KG1 (cell line): Measurements from ENCODE around the gene PDIA5.

Experiments
- DNase-seq: peaks from one replicate; lab custom pipeline; 2025; lab: John Stamatoyannopoulos, UW

Gene PDIA5

DNA sequence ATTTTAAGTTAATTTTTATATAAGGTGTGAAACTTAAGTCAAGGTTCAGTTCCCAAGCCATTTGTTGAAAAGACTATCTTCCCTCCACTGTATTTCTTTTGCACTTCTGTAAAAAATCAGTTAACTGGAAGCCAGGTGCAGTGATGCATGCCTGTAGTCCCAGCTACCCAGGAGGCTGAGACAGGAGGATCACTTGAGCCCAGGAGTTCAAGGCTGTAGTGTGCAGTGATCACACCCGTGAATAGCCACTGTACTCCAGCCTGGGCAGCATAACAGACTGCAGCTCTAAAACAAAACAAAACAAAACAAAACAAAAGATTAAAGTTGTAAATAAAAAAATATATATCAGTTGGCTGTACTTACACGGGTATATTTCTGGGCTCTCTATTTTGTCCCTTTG is 101.8 kb downstream of the PDIA5 start:
- no peak for DNase-seq

DNA sequence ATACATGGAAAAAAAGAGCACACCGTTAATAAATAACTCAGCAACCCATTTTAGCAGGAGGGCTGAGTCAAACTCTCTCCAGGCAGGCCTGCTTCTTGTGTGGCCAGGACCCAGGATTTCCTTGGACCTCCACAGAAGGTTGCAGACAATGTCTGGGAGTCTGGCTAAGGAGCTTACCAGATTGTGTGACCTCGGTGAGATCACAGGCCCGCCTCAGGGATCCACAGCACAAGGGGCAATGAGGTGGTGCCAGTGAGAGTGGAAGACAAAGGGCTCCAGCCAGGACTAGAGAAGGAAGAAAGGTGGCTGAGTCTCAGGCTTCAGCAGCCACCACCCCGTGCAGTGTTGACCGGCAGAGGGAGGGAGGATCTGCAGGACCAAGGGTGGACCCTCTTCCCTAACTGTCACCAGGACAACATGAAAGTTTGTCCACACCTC is 102.7 kb downstream of the PDIA5 start:
- DNase-seq, result no peak

DNA sequence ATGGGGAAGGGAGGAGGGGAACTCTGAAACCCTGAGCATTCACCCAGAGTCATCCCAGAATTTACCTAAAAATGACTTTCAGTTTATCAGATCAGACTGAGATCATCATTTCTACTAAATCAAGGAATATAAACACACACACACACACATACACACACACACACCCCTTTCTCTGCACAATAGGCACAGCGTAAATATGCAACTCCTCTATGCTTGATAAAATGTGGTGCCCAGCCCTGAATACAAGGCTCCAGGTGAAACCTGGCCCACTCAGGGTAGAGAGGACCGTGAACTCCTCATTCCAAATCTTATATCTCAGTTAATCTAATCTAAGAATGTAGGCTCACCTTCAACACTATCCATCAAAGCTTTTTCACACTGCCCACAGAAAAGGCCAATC is 103.1 kb downstream of the PDIA5 start:
- DNase-seq, result no peak

DNA sequence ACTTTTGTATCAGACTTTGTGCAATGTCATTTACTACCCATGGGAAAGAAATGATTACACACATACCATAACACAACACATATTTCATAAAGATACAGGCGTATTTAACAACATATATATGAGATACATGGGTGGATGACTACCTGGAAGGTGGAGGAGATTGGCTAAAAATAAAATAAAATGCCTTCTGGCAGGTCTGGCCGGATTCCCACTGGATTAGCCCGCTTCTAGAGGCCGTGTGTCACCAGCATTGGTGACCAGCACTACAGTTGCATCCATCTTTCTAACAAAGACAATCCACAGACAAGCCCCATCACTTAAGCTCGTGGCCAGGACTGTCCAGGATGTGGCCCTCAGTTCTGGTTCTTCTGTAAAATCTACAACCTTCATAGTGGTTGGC is 114.0 kb downstream of the PDIA5 start:
- DNase-seq, result no peak

DNA sequence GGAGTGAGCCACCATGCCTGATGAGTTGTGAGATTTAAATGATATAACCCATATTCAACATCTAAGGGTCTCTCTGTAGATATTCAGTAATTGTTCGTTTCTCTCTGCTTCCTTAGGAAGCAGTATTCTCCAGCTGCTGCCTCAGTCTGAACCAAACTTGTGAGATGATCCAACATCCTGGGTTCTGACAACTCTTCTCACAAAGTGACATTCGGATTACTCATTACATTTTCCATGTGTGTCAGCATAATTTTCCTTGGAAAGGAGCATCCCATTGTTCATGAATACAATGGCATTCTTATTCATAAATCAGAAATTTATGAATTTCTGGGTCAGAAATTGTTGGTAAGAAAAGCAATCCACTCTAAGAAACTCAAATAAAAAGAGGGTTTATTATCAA is 119.9 kb downstream of the PDIA5 start:
- no peak for DNase-seq

DNA sequence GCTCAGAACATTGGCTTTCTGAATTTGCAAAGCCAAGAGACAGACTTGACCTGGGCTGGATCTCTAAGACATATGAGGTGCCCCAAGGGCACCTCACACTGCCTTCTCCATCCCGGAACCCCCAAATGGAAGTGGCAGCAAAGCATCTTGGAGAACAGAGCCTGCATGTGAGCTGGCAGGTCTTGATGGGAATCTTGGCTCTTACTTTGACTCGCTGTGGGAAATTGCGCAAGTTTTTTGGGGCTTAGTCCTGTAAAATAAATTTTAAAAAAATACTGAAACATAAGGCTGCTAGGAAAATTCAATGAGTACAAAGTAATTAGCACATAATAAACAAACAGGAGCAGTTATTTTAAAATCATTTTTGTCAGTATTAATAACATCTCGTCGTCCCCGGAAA is 121.2 kb downstream of the PDIA5 start:
- no peak for DNase-seq

DNA sequence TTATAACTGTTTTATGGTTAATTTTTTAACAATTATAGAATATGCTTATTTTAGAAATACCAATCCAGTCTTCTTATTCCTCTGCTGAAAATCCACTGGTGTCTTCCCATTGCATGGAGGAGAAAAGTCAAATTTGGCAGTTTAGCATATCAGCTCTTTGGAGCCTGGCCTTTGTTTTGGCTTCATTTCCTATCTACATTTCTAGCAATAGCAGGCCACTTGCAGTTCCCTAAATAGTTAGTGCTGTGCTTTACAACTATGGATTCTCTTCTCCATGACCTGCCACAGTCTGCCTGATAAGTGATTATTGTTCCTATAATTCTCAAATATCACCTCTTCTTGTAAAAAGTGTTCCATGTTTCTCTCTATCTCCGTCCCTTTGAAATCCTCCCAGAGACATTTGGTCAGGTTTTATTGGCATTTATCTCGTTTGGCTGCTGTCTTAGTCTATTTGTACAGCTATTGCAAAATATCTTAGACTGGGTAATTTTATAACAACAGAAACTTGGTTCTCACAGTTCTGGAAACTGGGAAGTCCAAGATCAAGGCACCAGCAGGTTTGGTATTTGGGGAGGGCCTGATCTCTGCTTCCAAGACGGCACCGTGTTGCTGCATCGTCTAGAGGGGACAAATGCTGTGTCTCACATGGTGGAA is 126.8 kb downstream of the PDIA5 start:
- DNase-seq, result no peak

DNA sequence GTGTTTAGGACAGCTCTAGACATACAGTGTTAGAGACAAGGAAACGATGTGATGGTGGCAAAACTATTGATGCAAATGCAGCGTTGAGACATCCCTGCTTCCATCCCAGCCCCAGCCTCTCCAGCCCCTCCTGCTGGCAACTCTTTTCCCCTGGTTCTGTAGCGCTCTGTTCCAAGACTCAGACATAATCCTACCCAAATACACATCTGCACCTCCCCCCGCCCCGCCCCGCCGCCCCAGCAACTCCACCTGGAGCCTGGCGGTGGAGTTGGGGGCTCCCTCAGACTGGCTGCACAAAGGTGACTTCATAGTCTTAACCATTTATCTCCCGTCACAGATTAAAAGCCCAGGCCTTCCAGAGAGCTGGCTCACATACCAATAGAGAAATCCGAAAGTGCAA is 127.7 kb downstream of the PDIA5 start:
- no peak for DNase-seq

DNA sequence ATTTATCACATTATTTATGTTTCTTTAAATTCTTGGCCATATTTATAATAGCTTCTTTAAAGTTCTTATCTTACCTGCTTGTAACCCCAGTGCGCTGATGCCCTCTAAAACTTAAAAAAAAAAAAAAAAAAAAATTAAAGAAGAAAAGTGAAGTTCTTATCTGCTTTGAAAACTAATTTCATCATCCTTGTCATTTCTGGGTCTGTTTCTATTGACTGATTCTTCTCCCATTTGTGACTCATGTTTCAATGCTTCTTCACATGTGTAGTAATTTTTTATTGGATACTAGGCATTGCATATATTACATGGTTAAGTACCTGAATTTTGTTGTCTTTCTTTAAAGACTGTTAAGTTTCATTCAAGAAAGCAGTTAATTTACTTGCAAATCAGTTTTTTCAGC is 131.5 kb downstream of the PDIA5 start:
- no peak for DNase-seq

DNA sequence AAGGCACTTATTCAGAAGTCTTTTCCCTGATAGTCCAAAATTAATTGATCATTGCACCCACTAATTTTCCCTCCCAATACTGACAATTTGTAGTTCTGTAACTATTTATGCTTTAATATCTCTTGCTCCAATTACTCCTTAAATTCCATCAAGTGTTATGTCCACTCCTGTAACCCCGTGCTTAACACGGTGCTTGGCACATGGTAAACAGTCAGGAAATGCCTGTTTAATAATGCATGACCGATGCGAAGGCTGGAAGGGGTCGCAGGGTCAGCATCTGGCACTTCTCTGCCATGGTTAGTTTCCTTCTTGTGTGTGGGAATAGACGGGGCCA is 134.4 kb downstream of the PDIA5 start:
- no peak for DNase-seq

DNA sequence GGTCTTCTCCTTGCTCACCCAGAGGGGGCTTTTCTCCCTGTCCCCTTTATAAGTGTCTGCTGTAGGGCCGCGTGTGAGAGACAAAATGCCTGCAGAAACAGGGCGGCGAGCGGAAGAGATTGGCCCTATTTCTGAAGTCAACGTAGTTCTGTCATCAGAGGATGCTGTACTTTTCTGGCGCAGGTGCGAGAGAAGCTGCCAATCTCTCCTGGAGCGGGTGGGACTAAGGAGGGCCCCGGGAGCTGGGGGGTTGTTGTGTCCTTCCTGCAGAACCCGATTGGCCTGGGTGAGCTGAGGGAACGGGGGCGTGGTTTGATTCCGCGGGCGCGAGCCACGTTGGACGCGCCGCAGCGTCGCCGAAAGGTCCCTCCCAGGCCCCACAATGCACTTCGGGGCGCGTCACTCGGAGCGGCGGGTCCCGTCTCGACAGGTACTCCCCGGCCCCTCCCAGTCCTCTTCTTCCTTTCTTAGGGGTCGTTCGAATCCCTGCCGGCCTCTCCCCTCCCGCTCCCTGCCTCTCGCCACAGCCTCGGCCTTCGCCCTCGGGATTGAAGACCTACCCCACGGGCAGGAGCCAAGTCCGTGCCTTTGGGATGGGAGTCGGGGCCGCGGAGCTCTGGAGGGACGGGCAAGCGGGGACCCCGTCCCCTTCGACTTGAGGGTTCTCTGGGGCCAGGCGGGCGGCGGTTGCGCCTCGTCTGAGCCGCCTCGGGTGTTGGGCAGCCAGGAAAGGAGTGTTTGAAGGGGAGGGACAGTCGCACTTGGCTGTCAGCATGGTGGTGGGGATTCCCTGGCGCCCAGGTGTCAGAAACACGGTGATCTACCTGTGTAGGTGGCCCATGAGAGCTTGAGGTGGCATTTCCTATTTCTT is 135.0 kb downstream of the PDIA5 start, which contains the start of gene SEC22A:
TSS of gene SEC22A (plus strand) at position 387 of the 871 bp plus-strand sequence. CDS start 7,275 bp downstream, outside the sequence.
- DNase-seq, result peak; percentile 91

DNA sequence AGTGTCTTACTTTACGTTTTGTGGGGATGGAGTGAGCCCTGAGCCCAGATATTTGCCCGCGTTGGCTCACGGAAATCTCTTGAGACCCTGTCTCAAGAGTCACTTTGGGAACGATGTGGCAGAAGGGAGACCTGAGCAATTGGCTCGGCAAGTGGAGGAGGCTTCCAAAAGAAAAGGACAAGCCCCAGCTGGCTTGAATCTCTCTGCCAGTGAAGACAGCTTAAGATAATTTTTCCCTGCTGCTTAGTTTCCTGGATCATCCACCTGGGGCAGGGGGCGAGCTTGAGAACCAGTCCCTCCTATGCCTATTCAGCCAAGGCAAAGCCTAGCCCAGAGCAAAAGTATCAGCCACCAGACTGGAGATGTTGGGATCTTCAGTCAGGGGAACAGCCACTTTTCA is 135.6 kb downstream of the PDIA5 start:
- DNase-seq, result no peak
